BE2C (cell line): ENCODE measurements around the gene FADD.
"Not testable (repeated sequence)": the region's sequence is repeated elsewhere in the genome, so short reads cannot be mapped to it uniquely, and the experiment has no call there.

Experiments
- DNase-seq: peaks from one replicate; pipeline ENCODE4 v3.0.0-alpha.2; 2020
- H3K27me3 ChIP-seq: fragments of 250-450 bp; sonication (Bioruptor Pico); 2 replicates; pipeline ENCODE4 v1.5.1; 2020; ENCODE audit warnings: mild to moderate bottlenecking
- H3K36me3 ChIP-seq: fragments of 250-450 bp; sonication (Bioruptor Pico); 2 replicates; pipeline ENCODE4 v1.5.1; 2020; ENCODE audit warnings: mild to moderate bottlenecking
- H3K4me1 ChIP-seq: fragments of 250-450 bp; sonication (Bioruptor Pico); 2 replicates; pipeline ENCODE4 v1.5.1; 2020
- H3K4me3 ChIP-seq: 2 replicates; pipeline ENCODE4 v1.5.1; 2011; ENCODE audit warnings: low read depth, low read length
- H3K9me3 ChIP-seq: fragments of 250-450 bp; sonication (Bioruptor Pico); 2 replicates; pipeline ENCODE4 v1.5.1; 2020
- CTCF ChIP-seq: IDR thresholded peaks from 2 replicates; pipeline ENCODE4 v1.5.1; 2012; ENCODE audit warnings: mild to moderate bottlenecking, low read depth, low read length

FADD gene

GRCh38 chr11:70212227-70212811, 9.2 kb downstream of the FADD start:
- no peaks in the 10 kb centered on the region for H3K27me3 ChIP-seq
- no peaks in the 10 kb centered on the region for H3K9me3 ChIP-seq
- H3K36me3 ChIP-seq = peaks cover 10% of the 10 kb centered on the region
- H3K4me3 ChIP-seq = no peak overlapping the region
- TF ChIP-seq CTCF = no peak
- H3K4me1 ChIP-seq = no peaks in the 10 kb centered on the region
- no peak for DNase-seq

GRCh38 chr11:70217388-70217787, 14.3 kb downstream of the FADD start:
- not testable (repeated sequence) for DNase-seq, H3K4me1 ChIP-seq, H3K36me3 ChIP-seq, H3K4me3 ChIP-seq, H3K9me3 ChIP-seq, H3K27me3 ChIP-seq

- not testable (repeated sequence) for H3K27me3 ChIP-seq, H3K4me3 ChIP-seq
Observed at GRCh38 chr11:70218076-70218475, 15.0 kb downstream of the FADD start.

GRCh38 chr11:70220136-70220535, 17.0 kb downstream of the FADD start:
- peaks cover 10% of the 10 kb centered on the region for H3K27me3 ChIP-seq
- DNase-seq = no peak
- H3K4me1 ChIP-seq = no peaks in the 10 kb centered on the region
- no peaks in the 10 kb centered on the region for H3K36me3 ChIP-seq
- H3K4me3 ChIP-seq = no peak overlapping the region
- no peaks in the 10 kb centered on the region for H3K9me3 ChIP-seq
- no peak for TF ChIP-seq CTCF

More at GRCh38 chr11:70218076-70218475, 15.0 kb downstream of the FADD start:
- not testable (repeated sequence) for DNase-seq, H3K36me3 ChIP-seq, H3K9me3 ChIP-seq, H3K4me1 ChIP-seq

GRCh38 chr11:70220920-70221319, 17.8 kb downstream of the FADD start:
- H3K9me3 ChIP-seq = no peaks in the 10 kb centered on the region
- peaks cover 10% of the 10 kb centered on the region for H3K27me3 ChIP-seq
- no peak for TF ChIP-seq CTCF
- H3K4me1 ChIP-seq = no peaks in the 10 kb centered on the region
- H3K4me3 ChIP-seq = no peak overlapping the region
- no peak for DNase-seq
- H3K36me3 ChIP-seq = no peaks in the 10 kb centered on the region

- DNase-seq = peak; percentile 46
- Histone ChIP-seq H3K9me3 (no peaks in the 10 kb centered on the region), H3K27me3 (peaks cover 10% of the 10 kb centered on the region), H3K36me3 (no peaks in the 10 kb centered on the region), H3K4me3 (no peak overlapping the region), H3K4me1 (no peaks in the 10 kb centered on the region)
- TF ChIP-seq CTCF = no peak
Observed at GRCh38 chr11:70225681-70226177, 22.6 kb downstream of the FADD start.

- H3K4me3 ChIP-seq = no peak overlapping the region
- TF ChIP-seq CTCF = no peak
- peaks cover 10% of the 10 kb centered on the region for H3K27me3 ChIP-seq
- H3K9me3 ChIP-seq = no peaks in the 10 kb centered on the region
- H3K36me3 ChIP-seq = no peaks in the 10 kb centered on the region
- DNase-seq = no peak
- no peaks in the 10 kb centered on the region for H3K4me1 ChIP-seq
Observed at GRCh38 chr11:70226183-70226582, 23.1 kb downstream of the FADD start.
